GM18870 (cell line): ENCODE data around the gene STIM2.

Experiments used
- ATAC-seq: cut with Tn5 transposase; IDR thresholded peaks from one replicate; pipeline ENCODE4 v1.9.1; 2021; ENCODE audit warnings: moderate library complexity; ENCODE audit not compliant: unreplicated experiment

STIM2 gene

DNA sequence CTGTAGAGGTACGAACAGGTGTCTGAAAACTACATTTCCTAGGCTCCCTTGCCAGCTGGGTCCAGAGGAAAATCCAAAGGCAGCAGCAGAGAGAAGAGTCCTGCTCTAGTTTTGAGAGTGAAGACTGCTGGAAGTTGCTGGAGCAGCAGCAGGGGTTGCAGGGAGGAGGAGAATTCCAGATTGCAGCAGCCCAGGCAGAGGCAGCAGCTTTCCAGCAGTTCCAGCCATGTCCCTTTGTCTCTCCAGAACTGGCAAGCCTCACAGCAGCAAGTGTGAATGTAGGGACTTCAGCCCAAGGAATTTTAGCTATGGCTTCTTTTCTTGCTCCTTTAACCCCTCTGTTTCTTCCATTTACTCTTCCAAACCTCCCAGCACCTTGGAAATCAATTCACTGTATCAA is 24.1 kb upstream of the STIM2 start:
- no peak for ATAC-seq

DNA sequence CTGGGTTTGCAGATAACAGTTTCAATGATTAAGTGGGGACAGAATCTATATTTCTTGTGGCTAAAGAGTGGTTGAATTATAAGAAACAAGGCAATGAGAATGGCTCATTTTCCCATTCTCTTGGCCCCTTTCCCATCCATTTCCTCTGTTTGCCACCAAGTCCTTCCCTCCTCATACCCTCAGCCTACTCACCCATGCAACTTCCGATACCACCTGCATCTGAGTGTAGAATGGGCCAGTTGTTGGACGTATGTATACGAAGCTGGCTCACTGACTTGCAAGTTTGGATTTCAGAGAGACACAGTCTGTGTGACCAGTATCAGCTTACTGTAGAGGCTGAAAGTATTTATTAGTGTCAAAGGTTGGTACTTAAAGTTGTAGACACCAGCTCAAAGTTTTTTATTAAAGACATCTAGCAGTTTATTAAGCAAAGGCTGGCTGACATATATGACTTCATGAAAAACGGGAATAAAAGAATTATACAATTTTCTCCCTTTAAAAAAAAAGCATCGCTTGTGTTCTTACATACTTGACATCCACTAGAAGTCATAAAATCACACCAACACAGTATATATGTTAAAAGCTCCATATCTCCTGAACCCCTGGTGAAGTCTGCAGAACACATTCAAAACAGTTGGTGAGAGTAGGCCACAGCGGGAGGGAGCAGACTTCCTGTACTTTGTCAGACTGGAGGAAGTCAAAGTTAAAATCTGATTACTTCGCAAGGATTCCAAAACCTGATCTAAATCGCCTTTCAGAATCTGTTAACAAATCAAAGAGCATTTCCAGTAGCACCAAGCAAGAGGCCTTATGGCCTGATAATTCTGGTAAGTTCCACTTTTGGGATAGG is 22.4 kb upstream of the STIM2 start:
- no peak for ATAC-seq

DNA sequence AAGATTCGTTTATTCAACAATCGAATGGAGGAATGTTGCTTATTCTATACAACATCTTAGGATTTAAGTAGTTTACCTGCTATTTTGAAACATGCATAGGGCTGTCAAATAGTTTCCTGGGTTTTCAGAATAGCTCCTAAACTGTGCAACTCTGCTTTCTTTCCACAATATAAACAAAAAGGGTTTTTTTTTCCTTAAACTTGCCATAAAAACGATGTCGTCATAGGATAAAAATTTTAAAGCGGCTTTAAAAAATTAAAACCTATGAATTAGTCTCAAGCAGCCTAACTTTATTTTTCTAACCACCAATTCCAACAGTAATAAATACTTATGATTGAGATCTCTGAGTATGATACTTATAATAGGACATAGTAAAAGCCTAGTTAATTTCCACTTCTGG is 21.6 kb upstream of the STIM2 start:
- no peak for ATAC-seq

DNA sequence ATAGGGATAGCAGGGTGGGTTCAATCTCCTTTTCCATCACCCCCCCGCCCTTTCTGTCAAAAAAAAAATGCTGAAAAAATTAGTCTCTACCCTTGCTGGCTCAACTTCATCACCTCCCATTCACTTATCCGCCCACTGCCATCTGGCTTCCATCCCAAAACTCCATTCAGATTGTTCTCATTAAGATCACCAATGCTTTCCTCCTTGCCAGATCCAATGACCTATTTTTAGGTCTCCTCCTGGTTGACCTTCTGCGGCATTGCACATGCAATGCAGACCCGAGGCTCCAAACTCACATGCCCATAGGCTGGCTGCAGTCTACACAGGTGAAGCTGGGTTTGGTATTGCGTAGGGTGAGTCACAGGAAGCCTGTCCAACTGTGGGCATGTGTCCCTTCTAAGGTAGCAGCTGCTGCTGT is 21.1 kb upstream of the STIM2 start:
- ATAC-seq: no peak

DNA sequence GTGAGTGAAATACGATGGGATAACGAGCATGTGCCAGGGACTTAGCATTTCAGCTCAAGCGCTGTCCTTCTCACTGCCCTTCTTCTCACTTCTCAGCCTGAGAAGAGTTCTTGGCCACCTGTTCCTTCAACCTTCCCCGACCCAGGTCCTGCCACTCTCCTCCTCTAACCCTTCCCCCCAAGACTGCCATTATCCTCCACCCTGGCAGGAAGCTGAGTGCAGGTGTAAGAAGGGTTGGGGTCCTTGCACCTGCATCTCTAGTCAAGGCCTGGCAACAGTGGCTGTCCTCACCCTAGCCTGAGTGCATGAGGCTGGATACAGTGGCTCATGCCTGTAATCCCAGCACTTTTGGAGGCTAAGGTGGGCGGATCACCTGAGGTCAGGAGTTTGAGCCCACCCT is 19.9 kb upstream of the STIM2 start:
- no peak for ATAC-seq

DNA sequence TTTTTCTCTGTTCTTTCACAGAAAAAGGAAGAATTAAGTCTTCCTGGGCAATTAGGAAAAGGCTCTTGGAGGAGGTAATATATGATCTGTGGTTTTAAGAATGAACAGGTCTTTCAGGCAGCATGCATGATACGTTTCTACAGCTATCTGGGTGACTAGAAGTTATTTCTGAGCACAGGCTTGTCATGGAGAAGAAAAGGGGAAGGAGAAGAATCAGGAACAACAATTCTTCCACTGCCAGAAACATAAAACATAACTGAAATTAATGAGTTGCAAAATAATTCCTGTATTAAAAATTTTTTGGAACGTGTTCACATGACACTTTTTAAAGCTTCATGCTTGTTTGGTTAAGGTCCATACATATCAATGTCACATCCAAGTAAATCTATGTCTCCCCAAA is 17.7 kb upstream of the STIM2 start:
- ATAC-seq: no peak

DNA sequence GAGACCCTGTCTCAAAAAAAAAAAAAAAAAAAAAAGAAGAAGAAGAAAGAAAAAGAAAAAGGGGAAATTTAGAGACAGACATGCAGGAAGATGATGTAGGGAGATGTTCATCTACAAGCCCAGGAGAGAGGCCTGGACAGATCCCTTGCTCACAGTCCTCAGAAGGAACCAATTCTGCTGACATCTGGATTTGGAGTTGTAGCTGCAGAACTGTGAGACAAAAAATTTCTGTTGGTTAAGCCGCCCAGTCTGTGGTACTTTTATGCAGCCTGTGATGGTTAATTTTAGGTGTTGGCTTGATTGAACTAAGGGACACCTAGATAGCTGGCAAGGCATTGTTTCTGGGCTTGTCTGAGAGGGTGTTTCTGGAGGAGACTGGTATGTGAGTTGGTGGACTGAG is 10.1 kb upstream of the STIM2 start:
- no peak for ATAC-seq

DNA sequence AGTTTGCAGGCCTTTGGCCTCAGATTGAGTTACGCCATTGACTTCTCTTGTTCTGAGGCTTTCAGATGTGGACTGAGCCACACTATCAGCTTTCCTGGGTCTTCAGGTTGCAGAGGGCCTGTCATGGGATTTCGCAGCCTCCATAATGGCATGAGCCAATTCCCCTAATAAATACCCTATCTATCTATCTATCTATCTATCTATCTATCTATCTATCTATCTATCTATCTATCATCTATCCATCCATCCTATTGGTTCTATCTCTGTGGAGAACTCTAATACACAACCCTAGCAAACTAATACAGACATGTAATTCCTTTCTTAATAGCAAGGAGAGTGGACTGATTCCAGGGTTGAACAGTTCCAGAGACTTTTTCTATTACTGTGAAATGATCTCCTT is 9.5 kb upstream of the STIM2 start:
- ATAC-seq: no peak

DNA sequence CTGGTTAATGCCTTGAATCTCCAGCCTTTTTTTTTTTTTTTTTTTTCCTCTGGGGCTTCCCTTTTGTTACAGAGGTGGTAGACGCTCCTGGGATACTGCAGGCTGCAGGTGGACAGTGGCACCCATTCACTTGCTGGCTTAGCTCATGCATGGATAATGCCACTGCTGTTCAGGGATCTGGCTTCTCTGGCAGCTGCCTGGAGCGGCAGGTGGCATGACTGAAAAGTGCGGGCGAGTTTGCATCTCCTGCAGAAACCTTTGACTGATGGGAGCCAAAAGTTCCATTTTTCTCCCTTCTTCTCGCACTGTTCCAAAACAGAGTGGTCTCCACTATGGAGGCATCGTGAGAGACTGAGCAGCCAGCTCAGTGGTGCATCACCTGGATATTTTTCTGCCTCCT is 5.9 kb upstream of the STIM2 start:
- ATAC-seq: no peak

DNA sequence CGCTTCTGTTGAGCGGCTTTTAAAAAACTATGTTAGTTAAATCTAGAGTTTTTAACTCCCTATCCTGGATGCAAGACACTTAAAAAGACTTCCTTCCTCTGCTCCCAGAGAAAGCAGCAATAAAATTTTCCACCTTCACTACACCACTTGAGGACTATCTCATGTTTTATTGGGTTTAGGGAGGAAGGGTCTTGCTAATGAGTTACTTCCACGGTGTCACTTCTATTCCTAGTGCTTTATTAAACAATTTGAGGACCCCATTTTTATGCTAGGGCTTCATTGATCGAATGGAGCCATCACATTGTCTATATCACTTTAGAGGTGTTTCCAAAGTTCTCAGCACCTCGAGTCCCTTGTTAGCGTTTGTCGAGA is 3.7 kb upstream of the STIM2 start:
- ATAC-seq: no peak

DNA sequence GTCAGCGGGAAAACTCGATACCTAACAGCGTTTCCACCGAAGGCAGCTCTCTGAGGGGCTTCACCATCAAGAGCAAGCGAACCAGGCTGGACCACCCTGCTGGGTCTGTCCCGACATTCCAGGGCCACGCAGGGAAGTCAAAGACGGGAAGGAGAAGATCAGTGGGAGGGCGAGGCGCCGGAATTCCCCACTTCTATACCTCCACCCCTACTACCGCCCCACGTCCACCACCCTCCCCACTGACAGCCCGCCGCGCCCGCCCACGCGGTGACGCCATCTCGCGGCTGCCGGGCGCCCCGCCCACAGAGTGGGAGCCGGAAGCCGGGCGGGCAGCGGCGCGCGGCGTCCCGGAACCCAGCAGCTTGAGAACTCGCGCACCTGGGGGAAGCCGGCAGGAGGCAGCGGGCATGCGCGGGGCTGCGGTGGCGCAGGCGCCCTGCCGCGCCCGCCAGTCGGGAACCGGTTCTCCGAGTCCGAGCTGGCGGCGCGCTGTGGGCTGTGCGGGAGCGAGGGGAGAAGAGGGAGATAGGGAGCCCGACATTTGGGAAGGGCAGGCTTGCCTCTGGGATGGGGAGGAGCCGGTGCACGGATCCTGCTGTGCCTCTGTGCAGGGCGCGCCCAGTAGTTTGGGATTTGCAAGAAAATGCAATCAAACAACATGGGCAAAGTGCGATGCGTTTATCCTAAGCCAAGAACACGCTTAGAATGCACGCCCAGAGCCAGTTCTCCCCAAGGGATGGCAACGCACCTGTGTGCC is 3.2 kb upstream of the STIM2 start:
- ATAC-seq: peak; percentile 41

DNA sequence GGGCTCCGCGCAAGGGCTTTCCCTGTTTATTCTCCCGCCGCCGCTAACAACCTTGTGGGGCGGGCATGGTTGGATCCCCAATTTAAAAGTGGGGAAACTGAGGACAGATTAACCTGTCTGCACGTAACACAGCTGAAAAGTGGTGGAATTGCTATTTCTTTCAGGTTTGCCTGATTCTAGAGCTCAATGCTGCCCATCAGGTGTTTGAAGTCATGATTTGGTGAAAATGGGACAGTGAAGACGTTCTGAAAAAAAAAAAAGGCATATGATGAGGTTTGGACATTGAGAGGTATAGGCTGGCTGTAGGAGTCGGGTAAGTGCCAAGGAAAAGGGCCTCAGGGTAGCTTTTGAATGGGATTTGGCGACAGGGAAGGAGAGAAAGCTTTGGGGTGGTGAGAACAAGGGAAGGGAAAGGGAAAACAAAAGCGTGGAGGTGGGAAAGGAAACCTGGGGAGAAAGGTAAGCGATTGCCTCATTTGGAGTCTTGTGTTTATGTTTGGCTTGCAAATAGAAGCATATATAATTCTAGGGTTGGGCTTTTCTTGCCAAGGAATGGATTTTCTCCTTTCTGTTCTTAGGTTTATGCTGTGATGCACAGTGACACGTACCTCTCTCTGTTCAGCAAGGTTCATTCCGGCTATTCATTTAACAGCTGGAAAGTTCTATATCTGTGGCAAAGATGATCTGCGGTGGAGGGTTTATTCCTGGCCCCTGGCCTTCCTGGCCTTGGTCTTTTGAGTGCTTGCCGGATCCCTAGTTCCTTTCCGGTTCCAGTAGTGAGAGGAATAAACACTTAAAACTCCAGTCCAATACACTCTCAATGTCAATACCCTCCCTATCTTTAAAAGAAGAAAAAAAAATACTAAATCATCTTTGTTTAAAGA is 2.4 kb upstream of the STIM2 start:
- no peak for ATAC-seq

DNA sequence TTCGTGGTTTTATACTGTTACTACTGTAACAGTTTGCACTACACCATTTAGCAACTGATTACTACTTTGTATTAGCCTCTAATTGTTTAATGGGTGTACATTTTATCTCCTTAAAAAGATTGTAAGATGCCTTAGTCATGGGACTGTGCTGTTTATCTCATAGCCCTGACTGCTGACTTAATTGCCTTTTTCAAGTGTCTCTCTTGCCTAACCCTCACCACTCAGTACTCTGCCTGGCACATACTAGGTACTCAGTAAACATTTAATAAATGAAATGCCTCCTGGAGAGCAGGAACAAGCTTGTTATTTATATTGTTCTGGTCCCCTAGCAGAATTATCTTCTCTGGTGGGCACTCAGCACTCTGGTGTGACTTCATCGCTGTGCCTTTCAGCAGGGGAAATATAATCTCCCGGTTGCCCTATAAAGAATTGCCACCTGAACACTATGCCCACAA is 1.7 kb upstream of the STIM2 start:
- no peak for ATAC-seq

DNA sequence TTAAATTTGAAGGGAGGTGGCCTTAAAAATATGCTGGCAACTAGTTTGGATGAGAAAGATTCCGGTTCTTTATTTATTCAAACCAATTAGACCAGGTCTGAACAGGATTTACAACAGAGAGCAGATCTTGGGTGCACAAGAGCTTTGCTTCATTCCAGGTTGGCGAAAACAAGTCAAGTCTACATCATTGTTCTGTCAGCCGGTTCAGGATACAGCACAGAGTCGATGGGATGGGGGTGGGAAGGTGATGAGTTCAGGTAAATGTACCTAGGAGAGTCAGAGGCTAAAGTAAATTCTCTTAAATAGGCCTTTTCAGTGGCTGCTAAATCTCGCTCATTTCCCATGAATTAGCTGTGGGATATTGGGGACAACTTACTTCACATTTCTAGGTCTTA is 882 bp upstream of the STIM2 start:
- no peak for ATAC-seq

DNA sequence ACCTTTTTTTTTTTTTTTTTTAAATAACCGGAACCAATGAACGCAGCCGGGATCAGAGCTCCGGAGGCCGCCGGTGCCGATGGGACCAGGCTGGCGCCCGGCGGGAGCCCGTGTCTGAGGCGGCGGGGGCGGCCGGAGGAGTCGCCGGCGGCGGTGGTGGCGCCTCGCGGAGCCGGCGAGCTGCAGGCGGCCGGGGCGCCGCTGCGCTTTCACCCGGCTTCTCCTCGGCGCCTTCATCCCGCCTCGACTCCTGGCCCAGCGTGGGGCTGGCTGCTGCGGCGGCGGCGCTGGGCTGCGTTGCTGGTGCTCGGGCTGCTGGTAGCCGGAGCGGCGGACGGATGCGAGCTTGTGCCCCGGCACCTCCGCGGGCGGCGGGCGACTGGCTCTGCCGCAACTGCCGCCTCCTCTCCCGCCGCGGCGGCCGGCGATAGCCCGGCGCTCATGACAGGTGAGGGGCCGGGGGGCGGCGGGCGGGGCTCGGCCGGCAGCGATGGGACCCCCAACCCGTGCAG is 337 bp downstream of the STIM2 start:
- ATAC-seq: peak; percentile 11

DNA sequence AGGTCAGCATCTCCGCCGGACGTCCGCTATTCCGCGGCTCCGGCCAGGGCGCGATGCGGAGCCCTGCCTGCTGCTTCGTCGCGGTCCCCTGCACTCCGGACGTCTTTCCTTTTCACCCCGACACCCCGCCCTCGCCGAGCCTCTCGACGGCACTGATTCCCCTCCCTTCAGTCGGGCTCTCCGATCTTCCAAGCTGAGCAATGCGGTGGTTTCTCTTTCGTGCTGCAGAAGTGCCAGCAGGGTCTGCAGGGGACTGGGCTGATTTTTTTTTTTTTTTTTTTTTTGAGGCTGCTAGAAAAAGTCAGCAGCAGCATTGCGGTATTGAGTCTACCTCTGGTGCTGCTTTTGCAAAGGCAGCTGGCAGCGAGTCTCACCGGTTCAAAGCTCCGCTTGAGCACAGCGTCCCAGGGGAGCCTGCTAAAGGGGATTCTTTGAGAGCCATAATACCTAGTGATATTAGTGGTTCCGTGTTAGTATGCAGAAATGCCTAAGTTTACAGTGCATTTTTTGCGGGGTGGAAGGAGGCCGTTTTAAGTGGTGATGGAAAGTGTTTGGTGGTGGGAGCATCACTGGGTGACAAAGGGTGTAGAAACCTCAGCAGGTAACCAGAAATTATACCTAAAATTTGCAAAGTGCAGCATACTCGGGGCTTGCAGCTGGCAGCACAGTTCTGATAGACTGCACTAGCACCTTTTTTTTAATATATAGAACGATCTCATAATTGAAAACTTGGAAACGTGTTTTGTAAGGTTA is 969 bp downstream of the STIM2 start:
- ATAC-seq: peak; percentile 27

DNA sequence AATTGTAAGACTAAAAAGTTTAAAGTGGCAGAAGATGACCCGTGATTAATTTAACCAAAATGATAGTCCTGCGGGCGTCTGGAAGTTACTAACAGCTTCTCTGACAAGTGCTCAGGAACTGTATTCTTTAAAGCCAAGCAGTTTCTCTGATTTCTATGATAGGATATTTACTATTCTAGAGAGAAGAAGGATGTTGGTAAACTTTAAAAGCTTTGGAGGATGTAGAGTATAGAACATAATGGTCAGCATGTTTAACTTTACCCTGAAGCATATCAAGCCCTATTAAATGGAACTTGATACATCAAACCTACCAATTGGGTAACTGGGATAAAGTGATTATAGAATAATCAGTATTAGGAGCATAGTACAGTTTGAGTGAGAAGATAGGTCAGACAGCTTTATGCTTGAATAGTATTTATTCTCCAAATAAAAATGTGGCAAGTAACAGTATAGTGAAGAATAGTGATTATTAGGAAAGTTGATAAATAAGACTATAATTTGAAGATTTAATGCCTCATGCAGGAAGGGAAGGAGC is 1.8 kb downstream of the STIM2 start:
- no peak for ATAC-seq

DNA sequence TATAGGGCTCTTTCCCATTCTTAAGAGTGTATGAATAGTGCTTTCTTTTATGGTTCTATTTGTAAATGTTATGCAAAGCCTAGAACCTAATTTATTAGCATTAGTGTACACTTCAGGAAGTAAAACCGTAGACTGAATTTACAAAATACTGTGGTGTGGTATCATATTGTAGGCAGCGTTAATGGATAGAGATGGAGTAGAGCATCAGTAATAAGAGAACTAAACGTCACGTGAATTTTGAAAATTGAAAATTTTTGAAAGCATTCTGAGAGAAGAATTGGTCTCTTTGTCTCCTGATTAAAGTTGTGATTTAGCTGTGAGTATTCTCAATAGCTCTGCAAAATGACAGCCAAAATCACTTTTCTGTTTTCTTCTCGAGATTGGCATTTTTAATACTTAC is 2.9 kb downstream of the STIM2 start:
- ATAC-seq: no peak

DNA sequence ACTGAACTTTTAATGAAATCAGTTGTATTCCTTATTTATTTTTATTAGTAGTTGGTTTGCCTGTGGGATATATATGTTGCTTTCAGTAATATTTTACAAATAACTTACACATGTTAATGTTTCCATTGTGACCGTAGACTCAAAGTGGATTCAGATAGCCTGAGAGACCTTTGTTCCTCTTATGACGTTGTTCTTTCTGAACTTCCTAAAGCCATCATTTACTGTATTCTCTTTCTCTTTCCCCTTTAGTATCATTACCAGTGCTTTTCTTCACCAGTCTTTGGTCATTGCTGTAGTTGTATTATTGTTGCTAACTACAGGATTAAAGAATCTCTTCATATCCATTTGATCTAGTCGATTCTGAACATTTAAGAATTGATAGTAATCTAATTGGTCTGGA is 4.3 kb downstream of the STIM2 start:
- ATAC-seq: no peak

DNA sequence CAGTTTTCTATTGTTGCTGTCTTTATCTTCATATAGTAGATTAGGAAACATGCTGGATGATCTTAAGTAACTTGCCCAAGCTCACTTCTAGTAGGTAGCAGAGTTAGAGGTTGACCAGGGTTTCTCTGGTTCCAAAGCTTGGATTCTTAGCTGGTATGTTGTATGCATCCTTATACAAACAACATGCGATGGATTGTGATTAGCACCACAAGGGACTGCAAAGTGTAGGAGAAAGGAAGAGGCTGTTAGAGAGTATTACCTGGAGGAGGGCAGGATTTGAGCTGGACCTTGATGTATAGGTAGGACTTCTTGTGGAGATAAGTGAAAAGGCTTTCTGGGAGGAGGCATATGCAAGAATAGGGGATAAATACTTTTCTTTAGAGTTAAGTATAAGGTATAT is 5.6 kb downstream of the STIM2 start:
- ATAC-seq: no peak
